H1 (cell line): Measurements from ENCODE around the gene ST8SIA3. TPM values are rescaled to one million over a fixed set of nuclear protein-coding genes. Genes with fewer than 3 reads are reported as not detected.

ENCODE experiments used
- ASH2L ChIP-seq: fragments of 200-600, 300-600 bp; sonication (generic); IDR thresholded peaks from one replicate; pipeline ENCODE4 v1.7.1; 2017; ENCODE audit warnings: low read length
- PHF8 ChIP-seq: fragments of 200-600 bp; sonication (generic); conservative IDR thresholded peaks from 2 replicates; pipeline ENCODE4 v1.7.1; 2012; ENCODE audit warnings: low read depth, mild to moderate bottlenecking, inconsistent platforms, low read length, moderate library complexity
- SP1 ChIP-seq: IDR thresholded peaks from 2 replicates; pipeline ENCODE4 v1.6.1; 2011; ENCODE audit warnings: low read depth, low read length
- YY1 ChIP-seq: IDR thresholded peaks from 2 replicates; pipeline ENCODE4 v1.6.1; 2011; ENCODE audit warnings: low read depth, mild to moderate bottlenecking, low read length
- polyA plus RNA-seq, 7 experiments: library from polyadenylated mRNA; depleted of rRNA in 3 of 7; stranded (reverse) in 5 of 7; unstranded in 2 of 7; fragments of >200 nt in 5 of 7; fragments of 200-250 nt in 2 of 7; gene quantifications; 1 replicate in 5 of 7; 2 replicates in 1 of 7; 4 replicates in 1 of 7; pipeline versions ENCODE4 v1.2.1 to v1.2.3, GENCODE V29; 2011 to 2013; ENCODE audit warnings: missing spikeins in 2 of 7, mixed read lengths in 2 of 7
- total RNA-seq: library from RNA; stranded (reverse); fragmentation: NEBNext Ultra II Directional; extraction: Animal tissue kit (Norgen Biotek cat#: 25700); gene quantifications from 2 replicates; pipeline ENCODE4 v1.2.1, GENCODE V29; 2021

Gene ST8SIA3
- total and polyA plus RNA-seq, 2 of the 8 experiments (the other 6 are each of a cell fraction or from before 2014, with no cell fraction given), result 1.2 to 3.7 TPM

GRCh38 chr18:57331718-57332117, 20.6 kb upstream of the ST8SIA3 start (continued):
- TF ChIP-seq ASH2L, result no peak
- no peak for TF ChIP-seq SP1
- TF ChIP-seq YY1, result no peak
- no peak for TF ChIP-seq PHF8
